Measurements from ENCODE around the gene ABT1. TPM values are rescaled to one million over a fixed set of nuclear protein-coding genes. Genes with fewer than 3 reads are reported as not detected.
A peak's percentile ranks its signal among the peaks of the same experiment; 100 is the strongest.

Gene ABT1
- total and polyA plus RNA-seq, 4 donors = 13.4 to 20.9 (median 16.9) TPM

DNA sequence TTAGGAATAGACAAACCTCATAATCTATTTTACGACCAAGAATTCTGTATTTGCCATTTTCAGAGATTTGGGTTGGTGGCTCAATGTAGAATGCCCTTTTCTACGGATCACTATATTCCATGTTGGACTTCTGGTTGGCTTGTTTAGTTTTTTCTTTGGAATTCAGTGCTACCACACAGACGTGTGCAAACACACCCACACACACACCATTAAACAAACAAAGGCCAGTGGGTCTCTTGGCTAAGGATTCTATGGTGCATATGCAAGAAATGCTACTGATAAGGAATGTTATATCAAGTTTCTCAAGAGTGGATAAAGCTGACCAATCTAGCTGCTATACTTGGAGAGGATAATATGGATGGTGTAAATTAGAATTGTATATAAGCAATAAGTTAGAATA, 8.0 kb downstream of the ABT1 start:
- Histone ChIP-seq H3K4me3 (no peak overlapping the region), H3K9ac (ENCODE audit: insufficient read depth in 1 of 2, low read length in 2 of 2) (no peak overlapping the region), H3K36me3 (ENCODE audit: control insufficient read depth in 4 of 4, insufficient read depth in 4 of 4, low read length in 4 of 4) (peaks cover 0 to 3% (median 0%) of the 10 kb centered on the region in 4 donors), H3K9me3 (ENCODE audit: control insufficient read depth in 4 of 4, insufficient read depth in 3 of 4, low read length in 3 of 4) (no peaks in the 10 kb centered on the region), H3K4me1 (ENCODE audit: control insufficient read depth in 5 of 5, insufficient read depth in 5 of 5, low read length in 5 of 5) (no peaks in the 10 kb centered on the region), H3K27ac (ENCODE audit: low read depth in 1 of 2, low read length in 1 of 2) (no peak overlapping the region), H3K27me3 (ENCODE audit: control insufficient read depth in 3 of 3, insufficient read depth in 3 of 3, low read length in 2 of 3) (peaks cover 0 to 4% (median 0%) of the 10 kb centered on the region in 3 donors)
- no peak for ATAC-seq (ENCODE audit: insufficient read depth, low FRiP score)
- 80 to 84% methylated on average over 3 of the region's 3 CpGs for WGBS, 2 donors
- TF ChIP-seq, protein P1, sequence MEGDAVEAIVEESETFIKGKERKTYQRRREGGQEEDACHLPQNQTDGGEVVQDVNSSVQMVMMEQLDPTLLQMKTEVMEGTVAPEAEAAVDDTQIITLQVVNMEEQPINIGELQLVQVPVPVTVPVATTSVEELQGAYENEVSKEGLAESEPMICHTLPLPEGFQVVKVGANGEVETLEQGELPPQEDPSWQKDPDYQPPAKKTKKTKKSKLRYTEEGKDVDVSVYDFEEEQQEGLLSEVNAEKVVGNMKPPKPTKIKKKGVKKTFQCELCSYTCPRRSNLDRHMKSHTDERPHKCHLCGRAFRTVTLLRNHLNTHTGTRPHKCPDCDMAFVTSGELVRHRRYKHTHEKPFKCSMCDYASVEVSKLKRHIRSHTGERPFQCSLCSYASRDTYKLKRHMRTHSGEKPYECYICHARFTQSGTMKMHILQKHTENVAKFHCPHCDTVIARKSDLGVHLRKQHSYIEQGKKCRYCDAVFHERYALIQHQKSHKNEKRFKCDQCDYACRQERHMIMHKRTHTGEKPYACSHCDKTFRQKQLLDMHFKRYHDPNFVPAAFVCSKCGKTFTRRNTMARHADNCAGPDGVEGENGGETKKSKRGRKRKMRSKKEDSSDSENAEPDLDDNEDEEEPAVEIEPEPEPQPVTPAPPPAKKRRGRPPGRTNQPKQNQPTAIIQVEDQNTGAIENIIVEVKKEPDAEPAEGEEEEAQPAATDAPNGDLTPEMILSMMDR (IDR thresholded peaks at IDR 0.05; ENCODE audit: control extremely low read depth, extremely low read depth) = no peak
- DNase-seq = no peak

DNA sequence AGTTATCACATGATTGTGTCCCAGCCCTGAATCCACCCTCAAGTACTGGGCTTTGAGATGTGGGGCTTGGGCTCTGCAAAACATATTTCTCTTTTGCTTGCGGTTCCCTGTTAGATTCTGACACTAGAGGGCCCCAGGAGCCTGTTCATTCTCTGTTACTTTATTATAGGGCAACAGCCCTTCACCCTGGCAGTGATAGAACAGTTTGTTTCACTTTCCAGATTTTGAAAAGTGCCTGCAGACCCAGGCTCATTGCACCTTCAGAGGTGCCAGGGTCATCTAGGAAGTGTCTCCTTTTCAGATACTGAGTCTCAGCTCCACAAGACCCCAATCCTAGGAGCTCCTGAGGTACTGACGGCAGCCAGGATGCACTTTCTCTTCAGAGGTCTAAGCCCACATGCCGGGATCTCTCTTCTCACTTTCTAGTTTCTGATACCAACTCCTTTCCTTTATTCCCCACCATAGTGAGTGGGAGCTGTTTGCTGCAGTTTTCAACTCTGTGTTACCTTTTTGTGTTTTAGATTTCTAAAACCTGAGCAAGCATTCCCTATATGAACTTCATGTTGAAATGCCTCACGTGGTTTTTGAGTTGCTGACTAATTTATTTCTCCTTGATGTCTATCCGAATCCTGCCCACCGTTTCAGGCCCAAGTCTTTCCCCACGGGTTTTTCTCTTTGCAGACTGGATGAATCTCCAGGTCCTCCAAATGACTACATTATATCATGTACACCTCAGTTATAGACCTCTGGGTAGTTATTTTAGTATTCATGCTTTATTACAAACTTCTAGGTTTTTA, 10.9 kb downstream of the ABT1 start:
- peak overlapping the region in 1 of 2 donors; percentile 20 for H3K9ac ChIP-seq (ENCODE audit: insufficient read depth in 1 of 2, low read length in 2 of 2)
- H3K27ac ChIP-seq (ENCODE audit: low read depth in 1 of 2, low read length in 1 of 2) = no peak overlapping the region
- WGBS, 2 donors = 42 to 53% methylated on average over 7 of the region's 7 CpGs
- DNase-seq (peak; percentile 55 to 72 (median 68)), ATAC-seq (ENCODE audit: insufficient read depth, low FRiP score) (peak; percentile 72)
- H3K9me3 ChIP-seq (ENCODE audit: control insufficient read depth in 4 of 4, insufficient read depth in 3 of 4, low read length in 3 of 4) = no peaks in the 10 kb centered on the region
- H3K36me3 ChIP-seq (ENCODE audit: control insufficient read depth in 4 of 4, insufficient read depth in 4 of 4, low read length in 4 of 4) = no peaks in the 10 kb centered on the region
- no peaks in the 10 kb centered on the region for H3K4me1 ChIP-seq (ENCODE audit: control insufficient read depth in 5 of 5, insufficient read depth in 5 of 5, low read length in 5 of 5)
- peaks cover 0 to 17% (median 9%) of the 10 kb centered on the region in 3 donors for H3K27me3 ChIP-seq (ENCODE audit: control insufficient read depth in 3 of 3, insufficient read depth in 3 of 3, low read length in 2 of 3)
- TF ChIP-seq, protein P1 (IDR thresholded peaks at IDR 0.05; ENCODE audit: control extremely low read depth, extremely low read depth) = peak; percentile 59
- H3K4me3 ChIP-seq = no peak overlapping the region

DNA sequence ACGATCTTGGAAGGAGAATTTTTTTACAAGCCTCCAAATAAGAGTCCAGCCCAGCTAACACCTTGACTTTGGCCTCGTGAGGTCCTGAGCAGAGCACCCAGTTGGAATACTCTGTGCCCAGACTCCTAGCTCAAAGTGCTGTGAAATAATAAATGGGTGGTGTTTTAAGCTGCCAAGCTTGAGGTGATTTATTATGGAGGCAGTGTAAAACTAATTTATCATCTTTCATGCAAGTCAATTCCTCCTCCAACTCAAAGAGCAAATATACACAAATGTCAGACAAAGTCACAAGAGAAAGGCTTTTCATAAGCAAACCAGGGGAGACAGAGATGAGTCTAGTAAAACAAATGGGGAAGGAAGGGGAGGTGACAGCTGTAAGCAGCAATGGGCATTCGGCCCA, 12.7 kb downstream of the ABT1 start:
- H3K4me3 ChIP-seq = no peak overlapping the region
- H3K27ac ChIP-seq (ENCODE audit: low read depth in 1 of 2, low read length in 1 of 2) = no peak overlapping the region
- peaks cover 0 to 35% (median 19%) of the 10 kb centered on the region in 3 donors for H3K27me3 ChIP-seq (ENCODE audit: control insufficient read depth in 3 of 3, insufficient read depth in 3 of 3, low read length in 2 of 3)
- peaks cover 0 to 8% (median 0%) of the 10 kb centered on the region in 5 donors for H3K4me1 ChIP-seq (ENCODE audit: control insufficient read depth in 5 of 5, insufficient read depth in 5 of 5, low read length in 5 of 5)
- 60 to 67% methylated on average over 3 of the region's 3 CpGs for WGBS, 2 donors
- ATAC-seq (ENCODE audit: insufficient read depth, low FRiP score) (no peak), DNase-seq (no peak)
- H3K9ac ChIP-seq (ENCODE audit: insufficient read depth in 1 of 2, low read length in 2 of 2) = no peak overlapping the region
- no peaks in the 10 kb centered on the region for H3K36me3 ChIP-seq (ENCODE audit: control insufficient read depth in 4 of 4, insufficient read depth in 4 of 4, low read length in 4 of 4)
- H3K9me3 ChIP-seq (ENCODE audit: control insufficient read depth in 4 of 4, insufficient read depth in 3 of 4, low read length in 3 of 4) = no peaks in the 10 kb centered on the region
- TF ChIP-seq, protein P1 (IDR thresholded peaks at IDR 0.05; ENCODE audit: control extremely low read depth, extremely low read depth) = no peak
